ENCODE results near the gene COL13A1. TPM values are rescaled to one million over a fixed set of nuclear protein-coding genes. Genes with fewer than 3 reads are reported as not detected.

The COL13A1 gene
- total RNA-seq, 1 experiment from 2014 or later = 3.6 TPM

GRCh38 chr10:69768386-69768785 lies 33.3 kb upstream of the COL13A1 start:
- Histone ChIP-seq H2BK120ac (ENCODE audit: low read depth, low read length, poor library complexity, severe bottlenecking) (no peak overlapping the region), H3K27ac (ENCODE audit: insufficient read length, low read depth, low read length) (no peak overlapping the region), H3K56ac (ENCODE audit: insufficient read length, low read depth, low read length) (no peak overlapping the region), H2BK20ac (ENCODE audit: low read depth, low read length, poor library complexity, severe bottlenecking) (no peak overlapping the region), H4K5ac (ENCODE audit: insufficient read length, low read depth, low read length) (no peak overlapping the region), H3K4me2 (ENCODE audit: insufficient read depth, insufficient read length, low read length) (no peak overlapping the region), H3K79me1 (ENCODE audit: insufficient read depth, low read depth, low read length, poor library complexity, severe bottlenecking) (no peaks in the 10 kb centered on the region), H3K79me2 (ENCODE audit: insufficient read depth, low read length) (no peaks in the 10 kb centered on the region), H3K4me1 (ENCODE audit: insufficient read depth, low read length) (peaks cover 6% of the 10 kb centered on the region; the same call in 1 of the 2 replicates), H2BK15ac (ENCODE audit: low read depth, low read length) (no peak overlapping the region), H3K27me3 (ENCODE audit: insufficient read depth, low read length) (no peaks in the 10 kb centered on the region), H2AK5ac (ENCODE audit: insufficient read length, low read length) (no peak overlapping the region), H2BK12ac (ENCODE audit: insufficient read length, low read depth, low read length) (no peak overlapping the region), H3K9me3 (ENCODE audit: control insufficient read depth, low read depth, low read length) (no peaks in the 10 kb centered on the region), H3K4ac (ENCODE audit: low read depth, low read length) (no peak overlapping the region), H4K91ac (ENCODE audit: insufficient read length, low read depth, low read length) (no peak overlapping the region), H3K23me2 (ENCODE audit: insufficient read length, low read depth, low read length, poor library complexity, severe bottlenecking) (no peaks in the 10 kb centered on the region), H2AFZ (ENCODE audit: low read length) (no peak overlapping the region), H4K20me1 (ENCODE audit: control insufficient read depth, insufficient read depth, insufficient read length) (peaks cover 2% of the 10 kb centered on the region), H3K23ac (ENCODE audit: insufficient read length, low read depth, low read length) (no peak overlapping the region), H3T11ph (ENCODE audit: low read length) (no peak overlapping the region), H3K14ac (ENCODE audit: insufficient read depth, low read length) (no peak overlapping the region), H2BK5ac (ENCODE audit: insufficient read length, low read length) (no peak overlapping the region), H3K18ac (ENCODE audit: insufficient read length, low read depth, low read length) (no peak overlapping the region), H4K8ac (replicated peaks; ENCODE audit: insufficient read length, low read depth, low read length) (no peak overlapping the region), H3K9ac (ENCODE audit: extremely low read depth, insufficient read length, low read length) (no peak overlapping the region)
- DNase-seq = no peak
- Mint-ChIP-seq H3K4me3 (no peak overlapping the region), H3K4me1 (peaks cover 18 to 19% of the 10 kb centered on the region in 2 experiments), H3K9me3 (peaks cover 0 to 2% of the 10 kb centered on the region in 2 experiments; a peak in 2 of 5 replicates), H3K27me3 (ENCODE audit: low read depth) (peaks cover 13% of the 10 kb centered on the region), H3K36me3 (ENCODE audit: insufficient read depth in 1 of 3, low read depth in 3 of 3) (no peaks in the 10 kb centered on the region), H3K27ac (no peak overlapping the region; a peak in 1 of 7 replicates)
- WGBS (ENCODE audit: extremely low coverage, insufficient read length, low lambda C conversion rate) = no CpG with 5 or more reads among the region's 5 CpGs
- TF ChIP-seq CTCF (conservative IDR thresholded peaks at IDR 0.05) = no peak

Measured in H9 (cell line).